ENCODE data around the gene RPP25. TPM values are rescaled to one million over a fixed set of nuclear protein-coding genes. Genes with fewer than 3 reads are reported as not detected.

Gene RPP25
- total RNA-seq, 2 experiments from 2014 or later = 6.5 to 7.2 TPM

DNA sequence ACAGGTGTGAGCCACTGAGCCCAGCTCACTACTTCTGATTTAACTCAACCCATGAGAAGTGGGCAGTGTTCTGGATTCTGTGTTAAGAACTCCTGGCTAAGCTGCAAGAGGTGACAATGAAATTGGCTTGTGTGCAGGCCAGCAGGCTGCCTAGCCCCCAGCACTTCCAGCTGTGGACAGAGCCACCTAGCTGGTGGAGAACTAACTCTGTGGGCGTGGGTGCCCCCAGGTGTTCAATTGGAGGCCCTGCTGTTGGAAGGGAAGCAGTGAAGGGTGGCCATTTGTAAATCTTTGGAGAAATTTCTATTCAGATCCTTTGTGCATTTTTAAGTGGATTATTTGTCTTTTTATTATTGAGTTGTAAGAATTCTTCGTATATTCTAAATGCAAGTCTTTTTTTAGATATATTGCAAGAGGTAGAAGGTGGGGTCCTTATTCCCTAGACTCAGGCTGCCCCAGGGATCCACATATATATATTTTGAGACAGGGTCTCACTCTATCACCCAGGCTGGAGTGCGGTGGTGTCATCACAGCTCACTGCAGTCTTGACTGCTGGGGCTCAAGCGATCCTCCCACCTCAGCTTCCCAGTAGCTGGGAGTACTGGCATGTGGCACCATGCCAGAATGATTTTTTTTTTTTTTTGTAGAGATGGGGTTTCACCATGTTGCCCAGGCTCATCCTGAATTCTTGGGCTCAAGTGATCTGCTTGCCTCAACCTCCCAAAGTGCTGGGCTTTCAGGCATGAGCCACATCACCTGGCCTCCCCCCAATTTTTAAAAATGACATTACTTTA is 31.6 kb upstream of the RPP25 start:
- DNase-seq (peak; percentile 71), ATAC-seq (peak; percentile 92)
- POLR2A ChIA-PET = no interaction called here
- Mint-ChIP-seq H3K4me3 (no peak overlapping the region), H3K27ac (no peak overlapping the region), H3K4me1 (ENCODE audit: low read depth) (peaks cover 13% of the 10 kb centered on the region), H3K27me3 (ENCODE audit: low read depth) (peaks cover 18% of the 10 kb centered on the region), H3K36me3 (ENCODE audit: low read depth) (no peaks in the 10 kb centered on the region), H3K9me3 (ENCODE audit: insufficient read depth) (no peaks in the 10 kb centered on the region)
- CTCF ChIA-PET = interaction anchor here (0.8 to 1.6 kb wide), 12 partner anchors 10 to 352 kb away, joined by 3 to 9 read pairs (median 4); partner anchors contain the start of gene RPP25

DNA sequence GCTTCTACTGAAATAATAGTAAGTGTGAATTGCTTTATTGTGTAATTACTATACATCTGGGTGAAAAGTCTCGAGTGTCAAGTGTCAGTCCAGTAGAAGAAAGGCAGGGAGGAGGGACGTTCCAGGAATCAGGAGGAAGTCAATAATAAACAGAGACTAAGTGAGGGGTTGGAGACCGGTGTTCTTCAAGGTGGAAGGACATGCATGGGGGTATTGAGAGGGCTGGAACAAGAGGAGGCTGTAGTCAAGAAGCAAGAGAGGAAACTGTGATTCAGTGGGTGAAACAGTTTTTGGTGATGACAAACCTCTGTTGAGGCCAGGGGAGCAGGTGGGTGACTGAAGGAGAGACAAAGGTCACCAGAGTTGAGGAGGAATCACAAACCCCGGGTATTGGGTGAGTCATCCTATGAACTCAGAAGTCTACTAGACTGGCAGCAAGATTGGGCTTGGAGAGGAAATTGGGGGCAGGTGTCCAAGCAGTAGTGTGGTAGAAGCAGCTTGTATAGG is 27.2 kb upstream of the RPP25 start:
- peak; percentile 56 for ATAC-seq
- H3K27ac Mint-ChIP-seq = peak overlapping the region; percentile 9

DNA sequence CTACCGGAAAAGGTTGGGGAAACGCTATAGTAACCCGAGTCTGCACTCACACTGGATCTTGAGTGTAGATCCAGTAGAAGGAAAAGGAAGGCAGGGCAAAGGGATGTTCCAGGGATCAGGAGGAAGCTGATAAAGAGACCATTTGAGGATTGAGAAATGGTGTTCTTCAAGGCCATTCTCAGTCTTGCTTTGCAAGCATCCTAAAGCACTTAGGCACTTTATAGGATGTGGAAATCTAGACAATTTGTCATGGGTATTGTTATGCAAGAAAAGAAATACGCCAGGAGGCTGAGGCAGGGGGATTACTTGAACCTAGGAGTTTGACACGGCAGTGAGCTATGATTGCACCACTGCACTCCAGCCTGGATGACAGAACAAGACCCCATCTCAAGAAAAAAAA is 25.6 kb upstream of the RPP25 start:
- Mint-ChIP-seq H3K27me3 (ENCODE audit: low read depth) (peaks cover 11% of the 10 kb centered on the region), H3K27ac (no peak overlapping the region), H3K9me3 (ENCODE audit: insufficient read depth) (no peaks in the 10 kb centered on the region), H3K4me1 (ENCODE audit: low read depth) (peaks cover 20% of the 10 kb centered on the region), H3K36me3 (ENCODE audit: low read depth) (no peaks in the 10 kb centered on the region), H3K4me3 (no peak overlapping the region)
- no peak for DNase-seq
- ATAC-seq = no peak
- POLR2A ChIA-PET = no interaction called here
- CTCF ChIA-PET = no interaction called here

More for the DNA sequence above, 27.2 kb upstream of the RPP25 start:
- H3K36me3 Mint-ChIP-seq (ENCODE audit: low read depth) = no peaks in the 10 kb centered on the region
- peaks cover 10% of the 10 kb centered on the region for H3K4me1 Mint-ChIP-seq (ENCODE audit: low read depth)
- H3K4me3 Mint-ChIP-seq = no peak overlapping the region
- no peaks in the 10 kb centered on the region for H3K9me3 Mint-ChIP-seq (ENCODE audit: insufficient read depth)
- ChIA-PET POLR2A (interaction anchor here (1.3 kb wide), 1 partner anchor 39 kb away, joined by 3 read pairs; the partner anchor contains the start of gene PPCDC), CTCF (interaction anchor here (0.9 kb wide), 1 partner anchor 67 kb away, joined by 3 read pairs; no protein-coding TSS in a partner anchor)
- DNase-seq = peak; percentile 48
- H3K27me3 Mint-ChIP-seq (ENCODE audit: low read depth) = peaks cover 11% of the 10 kb centered on the region

DNA sequence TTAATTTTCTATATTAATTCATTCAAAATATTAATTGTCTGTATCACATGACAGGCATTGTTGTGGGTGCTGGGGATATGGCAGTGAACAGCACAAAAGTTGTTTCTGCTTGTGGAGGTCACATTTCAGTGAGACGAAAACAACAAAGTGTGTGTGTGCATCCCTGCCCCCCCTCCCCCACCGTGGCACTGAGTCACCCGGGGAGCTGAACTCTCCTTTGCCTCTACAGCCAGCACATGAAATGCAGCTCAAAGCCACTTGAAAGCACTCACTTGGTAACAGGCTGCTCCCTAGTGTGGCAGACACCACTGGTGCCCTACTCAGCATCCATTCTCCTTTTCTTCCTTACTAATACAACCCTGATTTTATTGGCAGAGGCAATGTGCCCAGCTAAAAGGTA is 21.9 kb upstream of the RPP25 start:
- Mint-ChIP-seq H3K27me3 (ENCODE audit: low read depth) (peaks cover 5% of the 10 kb centered on the region), H3K9me3 (ENCODE audit: insufficient read depth) (no peaks in the 10 kb centered on the region), H3K4me1 (ENCODE audit: low read depth) (peaks cover 11% of the 10 kb centered on the region), H3K4me3 (no peak overlapping the region), H3K36me3 (ENCODE audit: low read depth) (no peaks in the 10 kb centered on the region), H3K27ac (no peak overlapping the region)
- CTCF ChIA-PET = interaction anchor here (0.7 to 3.0 kb wide), 8 partner anchors 9 to 225 kb away, joined by 3 to 9 read pairs (median 4); no protein-coding TSS in a partner anchor
- ATAC-seq (peak; percentile 65), DNase-seq (peak; percentile 51)
- POLR2A ChIA-PET = interaction anchor here (0.8 to 0.9 kb wide), 2 partner anchors 16 to 198 kb away, joined by 3 read pairs; no protein-coding TSS in a partner anchor

DNA sequence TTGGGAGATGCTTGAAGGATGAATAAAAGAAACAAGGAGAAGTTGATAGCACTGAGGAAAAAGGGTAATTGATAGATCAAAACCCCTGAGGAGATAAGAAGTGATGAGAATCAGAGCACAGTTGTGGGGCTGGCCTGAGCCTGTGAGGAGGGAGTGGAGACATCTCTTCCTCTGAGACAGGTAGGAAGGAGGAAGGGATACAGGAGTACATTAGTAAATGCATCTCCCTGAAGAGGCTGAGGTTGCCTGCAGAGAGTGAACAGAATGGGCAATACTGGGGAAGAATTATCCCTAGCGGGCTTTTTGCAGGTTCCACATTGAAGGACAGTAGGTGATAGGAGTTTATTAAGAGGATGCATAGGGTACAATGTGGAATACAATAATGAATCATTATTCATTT is 21.5 kb upstream of the RPP25 start:
- no peak overlapping the region for H3K27ac Mint-ChIP-seq
- ATAC-seq (no peak), DNase-seq (no peak)
- POLR2A ChIA-PET = interaction anchor here (0.8 to 0.9 kb wide), 2 partner anchors 17 to 197 kb away, joined by 3 read pairs; no protein-coding TSS in a partner anchor
- no peaks in the 10 kb centered on the region for H3K36me3 Mint-ChIP-seq (ENCODE audit: low read depth)
- H3K4me3 Mint-ChIP-seq = no peak overlapping the region
- H3K4me1 Mint-ChIP-seq (ENCODE audit: low read depth) = peaks cover 10% of the 10 kb centered on the region
- no peaks in the 10 kb centered on the region for H3K9me3 Mint-ChIP-seq (ENCODE audit: insufficient read depth)
- CTCF ChIA-PET = interaction anchor here (1.0 to 3.0 kb wide), 6 partner anchors 10 to 226 kb away, joined by 3 to 9 read pairs (median 6); no protein-coding TSS in a partner anchor
- H3K27me3 Mint-ChIP-seq (ENCODE audit: low read depth) = peaks cover 5% of the 10 kb centered on the region

DNA sequence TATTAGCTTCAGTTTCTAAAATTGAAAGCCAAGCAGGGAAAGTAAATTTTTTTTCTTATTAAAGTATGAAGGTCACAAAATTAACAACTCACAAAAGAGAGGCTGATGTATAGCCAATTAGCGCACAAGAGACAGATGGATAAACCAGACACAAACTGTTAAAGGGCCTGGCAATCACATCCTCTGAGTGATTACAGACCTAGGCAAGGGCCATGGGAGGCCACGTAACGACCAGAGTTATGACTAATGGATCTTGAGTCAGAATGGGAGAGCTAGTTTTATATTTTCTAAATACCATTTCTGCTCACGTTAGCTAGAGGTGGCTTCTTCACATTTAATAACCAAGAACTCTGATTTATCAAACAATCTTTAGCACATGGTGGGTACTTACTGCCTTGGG is 21.0 kb upstream of the RPP25 start:
- DNase-seq = no peak
- no peaks in the 10 kb centered on the region for H3K36me3 Mint-ChIP-seq (ENCODE audit: low read depth)
- ChIA-PET POLR2A (no interaction called here), CTCF (interaction anchor here (2.4 to 3.0 kb wide), 2 partner anchors 10 to 11 kb away, joined by 7 to 9 read pairs; no protein-coding TSS in a partner anchor)
- H3K27ac Mint-ChIP-seq = no peak overlapping the region
- ATAC-seq = no peak
- H3K9me3 Mint-ChIP-seq (ENCODE audit: insufficient read depth) = no peaks in the 10 kb centered on the region
- peaks cover 10% of the 10 kb centered on the region for H3K4me1 Mint-ChIP-seq (ENCODE audit: low read depth)
- H3K4me3 Mint-ChIP-seq = no peak overlapping the region
- H3K27me3 Mint-ChIP-seq (ENCODE audit: low read depth) = peaks cover 10% of the 10 kb centered on the region

DNA sequence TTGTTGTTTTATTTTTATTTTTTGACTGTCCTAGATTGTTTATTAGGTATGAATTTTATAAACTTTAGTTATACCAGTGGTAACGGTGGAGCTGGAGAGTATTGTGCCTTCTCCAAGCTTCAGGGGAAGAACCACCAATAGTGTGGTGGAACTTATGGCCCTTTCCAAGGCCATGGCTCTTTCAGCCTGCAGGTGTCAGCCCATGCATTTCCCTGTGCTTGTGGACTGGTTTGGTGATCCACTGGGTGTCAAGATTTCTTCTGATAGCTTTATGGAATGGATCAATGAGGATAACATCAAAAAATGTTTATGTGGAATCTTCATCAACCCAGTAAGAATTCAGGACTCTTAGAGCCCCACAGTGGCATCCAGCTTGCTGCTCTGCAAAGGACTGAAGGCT is 19.6 kb upstream of the RPP25 start:
- no peak overlapping the region for H3K27ac Mint-ChIP-seq
- H3K27me3 Mint-ChIP-seq (ENCODE audit: low read depth) = peaks cover 7% of the 10 kb centered on the region
- H3K4me1 Mint-ChIP-seq (ENCODE audit: low read depth) = peaks cover 10% of the 10 kb centered on the region
- DNase-seq (no peak), ATAC-seq (no peak)
- no peaks in the 10 kb centered on the region for H3K9me3 Mint-ChIP-seq (ENCODE audit: insufficient read depth)
- CTCF ChIA-PET = interaction anchor here (1.3 kb wide), 2 partner anchors 12 to 25 kb away, joined by 3 to 6 read pairs; no protein-coding TSS in a partner anchor
- H3K36me3 Mint-ChIP-seq (ENCODE audit: low read depth) = no peaks in the 10 kb centered on the region
- H3K4me3 Mint-ChIP-seq = no peak overlapping the region
- POLR2A ChIA-PET = no interaction called here

DNA sequence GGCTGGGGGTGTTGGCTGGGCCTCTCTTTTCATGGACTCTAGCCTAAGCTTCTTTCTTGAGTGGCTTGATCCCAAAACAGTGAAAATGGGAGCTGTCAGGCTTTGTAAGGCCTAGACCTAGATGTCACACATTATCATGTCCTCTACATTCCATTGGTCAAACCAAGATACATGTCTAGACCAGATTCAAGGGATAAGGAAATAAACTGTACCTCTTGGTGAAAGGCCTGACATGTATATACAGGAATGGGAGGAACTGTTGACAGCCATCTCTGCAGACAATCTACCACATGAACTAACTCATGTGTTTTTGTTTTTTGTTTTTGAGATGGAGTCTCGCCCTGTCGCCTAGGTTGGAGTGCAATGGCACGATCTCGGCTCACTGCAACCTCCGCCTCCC is 11.1 kb upstream of the RPP25 start:
- Mint-ChIP-seq H3K27ac (no peak overlapping the region), H3K4me1 (ENCODE audit: low read depth) (no peaks in the 10 kb centered on the region), H3K4me3 (no peak overlapping the region), H3K27me3 (ENCODE audit: low read depth) (peaks cover 6% of the 10 kb centered on the region), H3K36me3 (ENCODE audit: low read depth) (no peaks in the 10 kb centered on the region), H3K9me3 (ENCODE audit: insufficient read depth) (no peaks in the 10 kb centered on the region)
- DNase-seq = no peak
- ATAC-seq = no peak
- ChIA-PET POLR2A (interaction anchor here (0.9 kb wide), 1 partner anchor 248 kb away, joined by 3 read pairs; no protein-coding TSS in a partner anchor), CTCF (interaction anchor here (2.0 kb wide), 1 partner anchor 11 kb away, joined by 7 read pairs; no protein-coding TSS in a partner anchor)

DNA sequence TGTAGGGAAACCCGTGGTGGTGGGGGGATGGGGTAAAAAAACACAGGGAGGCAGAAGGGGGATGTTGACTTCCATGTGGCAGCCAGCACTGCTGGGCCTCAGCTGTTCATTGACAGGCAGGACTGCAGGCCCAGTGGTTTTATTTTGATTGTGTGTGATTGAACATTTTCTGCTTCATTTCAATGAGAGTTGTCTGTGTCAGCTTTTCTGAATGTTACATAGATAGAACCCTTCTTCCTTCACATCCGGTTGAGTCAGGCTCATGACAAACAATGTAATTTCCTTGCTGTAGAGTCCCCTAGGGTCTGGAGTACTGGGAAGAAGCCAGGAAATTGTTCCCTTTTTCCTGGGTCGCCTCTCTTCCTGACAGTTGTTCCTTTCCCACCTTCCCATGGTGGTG is 8.2 kb upstream of the RPP25 start:
- no peak for ATAC-seq
- H3K4me1 Mint-ChIP-seq (ENCODE audit: low read depth) = peaks cover 11% of the 10 kb centered on the region
- POLR2A ChIA-PET = no interaction called here
- no peak for DNase-seq
- CTCF ChIA-PET = interaction anchor here (1.0 kb wide), 1 partner anchor 14 kb away, joined by 3 read pairs; no protein-coding TSS in a partner anchor
- no peak overlapping the region for H3K27ac Mint-ChIP-seq
- no peaks in the 10 kb centered on the region for H3K36me3 Mint-ChIP-seq (ENCODE audit: low read depth)
- H3K4me3 Mint-ChIP-seq = no peak overlapping the region
- H3K27me3 Mint-ChIP-seq (ENCODE audit: low read depth) = peaks cover 29% of the 10 kb centered on the region
- no peaks in the 10 kb centered on the region for H3K9me3 Mint-ChIP-seq (ENCODE audit: insufficient read depth)

DNA sequence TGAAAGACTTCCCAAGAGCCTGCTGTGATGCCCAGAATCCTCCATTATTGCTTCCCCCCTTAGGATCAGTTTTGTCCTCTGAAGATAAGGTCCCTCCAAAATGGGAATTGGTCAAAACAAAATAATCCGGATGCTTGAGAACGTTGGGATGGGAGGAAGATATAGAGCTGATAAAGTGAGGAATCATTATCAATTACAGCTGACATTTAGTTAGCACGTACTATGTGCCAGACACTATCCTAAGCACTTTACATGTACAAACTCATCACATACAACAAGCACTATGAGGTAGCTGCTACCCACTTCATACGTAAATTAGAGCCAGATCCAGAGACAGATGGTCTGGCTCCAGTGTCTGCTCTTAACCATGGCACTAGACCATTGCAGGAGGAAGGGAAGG is 6.6 kb upstream of the RPP25 start:
- no peaks in the 10 kb centered on the region for H3K9me3 Mint-ChIP-seq (ENCODE audit: insufficient read depth)
- H3K36me3 Mint-ChIP-seq (ENCODE audit: low read depth) = peaks cover 3% of the 10 kb centered on the region
- H3K4me3 Mint-ChIP-seq = no peak overlapping the region
- H3K27ac Mint-ChIP-seq = no peak overlapping the region
- no peak for DNase-seq
- ChIA-PET CTCF (interaction anchor here (1.4 kb wide), 2 partner anchors 25 to 241 kb away, joined by 4 to 5 read pairs; no protein-coding TSS in a partner anchor), POLR2A (no interaction called here)
- no peak for ATAC-seq
- peaks cover 25% of the 10 kb centered on the region for H3K4me1 Mint-ChIP-seq (ENCODE audit: low read depth)
- H3K27me3 Mint-ChIP-seq (ENCODE audit: low read depth) = peaks cover 45% of the 10 kb centered on the region

DNA sequence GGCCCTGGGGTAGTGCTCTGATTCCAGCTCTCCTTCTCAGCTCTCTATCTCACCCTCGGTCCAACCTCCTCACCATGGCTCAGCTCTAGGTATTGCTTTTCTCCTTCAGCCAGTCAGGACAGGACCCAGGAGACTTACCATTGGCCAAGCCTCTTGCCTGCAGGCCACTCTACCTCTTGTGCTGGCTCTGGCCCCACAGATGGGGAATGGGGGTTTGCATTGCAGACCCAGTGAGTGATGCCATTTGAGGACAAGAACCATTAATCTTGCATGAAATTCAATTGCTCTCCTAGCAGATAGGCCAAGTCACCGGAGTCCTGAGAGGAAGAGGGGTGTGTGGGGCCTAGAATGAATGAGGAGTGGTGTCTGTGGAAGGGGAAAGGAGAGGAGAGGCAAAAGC is 6.1 kb upstream of the RPP25 start:
- peaks cover 48% of the 10 kb centered on the region for H3K27me3 Mint-ChIP-seq (ENCODE audit: low read depth)
- H3K27ac Mint-ChIP-seq = no peak overlapping the region
- H3K9me3 Mint-ChIP-seq (ENCODE audit: insufficient read depth) = no peaks in the 10 kb centered on the region
- ChIA-PET CTCF (interaction anchor here (0.6 to 1.4 kb wide), 2 partner anchors 25 to 88 kb away, joined by 3 to 5 read pairs; no protein-coding TSS in a partner anchor), POLR2A (interaction anchor here (0.5 kb wide), 1 partner anchor 242 kb away, joined by 3 read pairs; no protein-coding TSS in a partner anchor)
- no peak overlapping the region for H3K4me3 Mint-ChIP-seq
- DNase-seq = no peak
- peaks cover 3% of the 10 kb centered on the region for H3K36me3 Mint-ChIP-seq (ENCODE audit: low read depth)
- peaks cover 29% of the 10 kb centered on the region for H3K4me1 Mint-ChIP-seq (ENCODE audit: low read depth)
- ATAC-seq = no peak
